AG09309 (cell line): ENCODE results near the gene PNPLA7.

Experiments used
- DNase-seq: peaks from one replicate; pipeline ENCODE4 v3.0.0-alpha.2; 2010; ENCODE audit warnings: low read depth
- H3K4me3 ChIP-seq: 2 replicates; pipeline ENCODE4 v1.5.1; 2011; ENCODE audit warnings: mild to moderate bottlenecking, low read depth, low read length, moderate library complexity; ENCODE audit not compliant: control insufficient read depth
- TF ChIP-seq, protein P1 (sequence below): IDR thresholded peaks from 2 replicates; pipeline ENCODE4 v1.5.1; 2011; ENCODE audit warnings: mild to moderate bottlenecking, low read depth, low read length, inconsistent platforms; ENCODE audit not compliant: insufficient read depth, control insufficient read depth; ENCODE audit errors: missing control alignments

The PNPLA7 gene

DNA sequence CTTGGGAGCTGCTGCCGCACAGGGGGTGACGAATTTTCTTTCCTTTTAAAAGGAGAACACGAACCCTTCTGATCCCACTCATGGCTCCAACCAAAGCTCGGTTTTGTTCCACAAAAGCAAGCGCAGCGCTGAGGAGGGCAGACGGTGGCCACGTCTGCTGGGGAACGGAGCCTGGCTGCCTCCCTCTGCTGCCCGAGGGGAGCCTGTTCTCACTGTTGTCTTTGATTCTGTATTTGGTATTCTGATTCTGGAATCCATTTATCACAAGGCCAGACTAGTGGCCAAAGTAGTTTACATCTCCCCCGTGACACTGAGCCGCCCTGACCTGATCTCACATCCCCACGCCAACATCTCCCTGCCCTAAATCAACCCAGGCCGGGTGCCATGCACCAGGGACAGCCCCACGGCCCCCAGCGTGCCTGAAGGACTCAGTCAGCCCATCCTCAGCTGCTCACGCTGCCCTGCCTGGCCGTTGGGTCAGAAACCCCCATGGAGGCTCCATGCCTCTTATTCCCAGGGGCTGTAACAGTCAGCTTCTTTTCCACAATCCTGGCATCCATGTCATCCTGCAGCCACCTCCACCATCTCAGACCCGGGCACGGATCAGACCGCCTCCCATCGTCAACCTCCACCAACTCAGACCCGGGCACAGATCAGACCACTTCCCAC, 84.3 kb downstream of the PNPLA7 start:
- DNase-seq = no peak
- no peak overlapping the region for H3K4me3 ChIP-seq
- TF ChIP-seq, protein P1, sequence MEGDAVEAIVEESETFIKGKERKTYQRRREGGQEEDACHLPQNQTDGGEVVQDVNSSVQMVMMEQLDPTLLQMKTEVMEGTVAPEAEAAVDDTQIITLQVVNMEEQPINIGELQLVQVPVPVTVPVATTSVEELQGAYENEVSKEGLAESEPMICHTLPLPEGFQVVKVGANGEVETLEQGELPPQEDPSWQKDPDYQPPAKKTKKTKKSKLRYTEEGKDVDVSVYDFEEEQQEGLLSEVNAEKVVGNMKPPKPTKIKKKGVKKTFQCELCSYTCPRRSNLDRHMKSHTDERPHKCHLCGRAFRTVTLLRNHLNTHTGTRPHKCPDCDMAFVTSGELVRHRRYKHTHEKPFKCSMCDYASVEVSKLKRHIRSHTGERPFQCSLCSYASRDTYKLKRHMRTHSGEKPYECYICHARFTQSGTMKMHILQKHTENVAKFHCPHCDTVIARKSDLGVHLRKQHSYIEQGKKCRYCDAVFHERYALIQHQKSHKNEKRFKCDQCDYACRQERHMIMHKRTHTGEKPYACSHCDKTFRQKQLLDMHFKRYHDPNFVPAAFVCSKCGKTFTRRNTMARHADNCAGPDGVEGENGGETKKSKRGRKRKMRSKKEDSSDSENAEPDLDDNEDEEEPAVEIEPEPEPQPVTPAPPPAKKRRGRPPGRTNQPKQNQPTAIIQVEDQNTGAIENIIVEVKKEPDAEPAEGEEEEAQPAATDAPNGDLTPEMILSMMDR = no peak

DNA sequence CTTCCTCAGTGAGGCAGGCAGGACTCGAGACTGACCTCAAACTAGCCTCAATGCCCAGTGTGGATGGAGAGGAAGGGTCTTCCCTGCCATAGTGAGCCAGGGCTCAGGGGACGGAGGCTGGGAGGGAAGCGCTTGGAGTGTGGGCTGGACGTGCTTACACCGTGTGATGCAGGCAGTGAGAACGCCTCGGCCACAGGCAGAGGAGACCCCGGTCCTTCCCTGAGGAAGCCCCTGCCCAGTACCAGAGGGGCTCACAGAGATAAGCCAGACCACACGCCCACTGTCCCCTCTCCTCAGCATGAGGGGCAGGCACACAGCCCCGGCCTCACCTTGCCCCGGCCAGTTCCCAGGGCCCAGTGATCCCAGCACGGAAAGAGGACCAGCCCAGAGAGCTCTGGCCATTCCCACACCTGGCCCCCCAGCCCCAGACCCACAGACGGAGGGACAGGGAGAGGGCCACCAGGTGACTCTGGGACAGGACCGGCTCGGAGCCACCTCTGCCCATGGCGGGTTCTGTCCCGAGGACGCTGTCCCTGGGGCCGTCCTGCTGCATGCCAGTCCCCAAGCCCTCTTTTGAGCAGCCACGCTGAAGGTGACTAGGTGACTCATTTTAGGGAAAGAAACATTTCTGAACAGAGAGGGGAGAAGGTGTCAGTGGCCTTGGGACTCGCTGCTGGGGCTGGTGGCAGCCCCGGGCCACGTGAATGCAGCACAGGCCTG, 85.0 kb downstream of the PNPLA7 start:
- TF ChIP-seq, protein P1 = no peak
- H3K4me3 ChIP-seq = no peak overlapping the region
- no peak for DNase-seq

DNA sequence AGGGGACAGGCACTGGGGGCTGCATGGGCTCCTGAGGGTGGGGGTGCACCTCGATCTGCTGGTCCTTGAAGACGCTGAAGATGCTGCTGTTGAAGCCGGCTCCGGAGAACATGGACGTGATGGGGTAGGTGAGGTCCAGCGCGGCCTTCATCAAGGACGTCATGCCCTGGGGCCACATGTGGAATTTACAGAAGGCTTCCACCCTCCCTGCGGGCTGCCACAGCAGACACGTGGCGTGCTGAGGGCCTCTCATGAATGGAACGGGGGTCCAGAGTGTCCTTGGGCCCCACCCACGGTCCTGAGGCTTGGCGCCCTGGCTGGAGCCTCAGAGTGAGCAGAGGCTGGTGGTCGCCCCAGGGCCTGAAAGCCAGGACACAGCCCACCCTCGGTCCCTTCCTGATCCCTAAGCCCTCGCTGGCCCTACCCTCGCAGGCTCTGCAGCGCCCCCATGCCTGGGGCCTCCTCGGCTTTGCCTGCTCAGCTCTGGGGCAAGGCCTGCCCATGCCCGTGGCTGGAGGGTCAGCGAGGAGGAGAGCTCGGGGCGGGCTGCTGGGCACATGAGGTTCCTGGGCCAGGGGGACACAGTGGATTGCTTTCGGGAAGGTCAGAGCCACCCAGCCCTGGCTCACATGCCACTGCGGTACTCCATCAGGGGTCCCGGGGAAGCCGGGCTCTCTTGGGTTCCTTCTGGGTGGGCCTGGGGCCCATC, 85.8 kb downstream of the PNPLA7 start:
- no peak for DNase-seq
- no peak overlapping the region for H3K4me3 ChIP-seq
- TF ChIP-seq, protein P1 = no peak

DNA sequence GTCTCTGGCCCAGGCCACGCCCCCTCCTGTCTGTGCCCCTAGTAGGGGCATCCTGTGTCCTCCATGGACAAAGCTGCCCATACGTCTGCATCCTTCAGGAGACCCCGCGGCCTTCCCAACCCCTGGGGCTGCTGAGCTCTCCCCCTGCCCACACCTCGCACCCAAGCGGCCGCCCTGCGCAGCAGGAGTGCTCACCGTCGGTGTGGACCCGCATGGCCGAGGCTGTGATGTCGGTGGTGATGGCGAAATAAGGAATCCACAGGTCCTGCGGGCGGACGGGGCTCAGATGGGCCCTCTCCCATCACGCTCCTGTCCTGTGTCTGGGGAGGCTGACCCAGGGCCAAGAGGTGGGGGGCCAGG, 86.3 kb downstream of the PNPLA7 start:
- TF ChIP-seq, protein P1 = no peak
- DNase-seq = no peak
- no peak overlapping the region for H3K4me3 ChIP-seq

DNA sequence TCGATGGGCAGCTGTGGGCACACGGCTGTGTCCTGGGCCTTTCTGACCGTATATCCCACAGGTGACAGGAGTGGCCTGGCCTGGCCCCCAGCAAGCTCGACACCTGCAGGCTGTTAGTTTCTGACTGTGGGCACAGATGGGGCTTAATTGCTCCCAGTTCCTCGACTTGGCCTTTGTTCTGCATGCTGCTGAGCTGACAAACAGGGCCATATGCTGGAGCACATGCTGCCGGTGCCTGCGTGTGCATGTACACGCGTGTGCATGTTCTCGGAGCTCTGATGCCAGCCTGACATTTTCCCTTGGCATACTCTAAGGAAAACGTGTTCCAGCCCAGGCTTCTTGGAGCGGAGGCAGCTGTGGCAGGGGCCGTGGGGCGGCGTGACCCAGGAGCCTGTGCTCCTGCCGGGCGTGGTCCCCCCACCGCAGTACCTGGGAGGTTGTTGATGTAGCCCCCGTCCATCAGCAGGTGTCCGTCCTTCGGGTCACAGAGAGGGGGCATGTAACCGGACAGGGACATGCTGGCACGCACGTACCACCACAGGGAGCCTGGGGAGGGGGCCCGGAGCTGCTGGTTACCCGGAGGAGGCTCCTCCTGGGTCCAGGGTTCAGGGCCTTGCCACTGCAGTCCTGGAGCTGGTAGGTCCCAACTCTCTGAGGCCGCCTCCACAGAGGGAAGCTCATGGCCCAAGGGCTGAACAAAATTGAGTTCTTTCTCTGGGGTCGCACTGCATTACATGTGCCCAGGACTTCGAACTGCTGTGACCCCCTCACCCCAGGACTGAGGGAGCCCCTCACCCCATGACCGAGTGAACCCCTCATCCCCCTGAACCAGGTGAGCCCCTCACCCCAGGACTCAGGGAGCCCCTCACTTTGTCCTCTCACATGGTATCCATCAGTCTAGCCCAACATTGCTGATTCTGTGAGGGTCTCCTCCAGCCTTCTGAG, 86.9 kb downstream of the PNPLA7 start:
- DNase-seq = no peak
- TF ChIP-seq, protein P1 = no peak
- H3K4me3 ChIP-seq = no peak overlapping the region
